Measurements from ENCODE around the gene AP2M1. TPM values are rescaled to one million over a fixed set of nuclear protein-coding genes. Genes with fewer than 3 reads are reported as not detected.
A peak's percentile ranks its signal among the peaks of the same experiment; 100 is the strongest.

The AP2M1 gene
- total RNA-seq, 1 donor from 2014 or later, result 336 TPM

DNA sequence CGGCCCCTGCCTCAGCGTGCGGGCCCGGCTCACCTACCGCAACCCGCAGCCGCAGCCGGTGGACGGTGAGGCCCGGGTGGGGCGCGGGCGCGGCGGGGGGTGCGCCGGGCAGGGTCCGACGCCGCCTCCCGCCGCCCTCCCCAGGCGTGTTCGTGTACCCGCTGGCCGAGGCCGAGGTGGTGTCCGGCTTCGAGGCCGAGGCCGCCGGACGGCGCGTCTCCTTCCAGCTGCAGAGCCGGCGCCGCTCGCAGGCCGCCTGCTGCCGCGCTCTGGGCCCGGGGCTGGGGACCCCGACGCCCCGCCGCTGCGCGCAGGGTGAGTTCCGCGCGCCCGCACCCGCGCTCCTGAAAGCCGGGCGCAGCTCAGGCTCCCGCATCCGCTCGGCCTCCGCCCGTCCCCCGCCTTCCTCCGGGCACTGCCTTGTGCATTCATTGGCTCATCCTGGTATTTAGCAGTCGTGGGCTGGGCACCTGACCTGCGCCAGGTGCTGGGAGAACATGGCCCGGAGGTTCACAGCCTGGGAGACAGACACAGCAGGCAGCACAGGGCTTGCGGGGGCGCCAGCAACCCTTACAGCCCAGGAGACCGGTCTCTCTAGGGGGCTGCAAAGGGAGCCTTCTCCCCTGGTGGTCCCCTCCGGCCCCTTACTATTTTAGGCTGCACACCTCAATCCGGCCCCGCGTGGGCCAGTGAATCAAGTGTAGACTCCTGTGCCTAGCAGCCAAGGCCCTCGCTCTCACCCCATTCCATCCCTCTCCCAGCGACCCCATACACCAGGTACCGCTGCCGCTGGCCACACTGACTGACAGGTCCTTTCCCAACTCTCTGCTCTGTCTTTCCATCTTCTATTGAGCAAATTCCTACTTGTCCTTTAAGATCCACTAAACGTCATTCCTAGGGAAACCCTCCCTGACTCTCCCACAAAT is 56.2 kb downstream of the AP2M1 start:
- intact Hi-C loops (cut with micrococcal nuclease), result no loop called here
- TF ChIP-seq, protein P1, sequence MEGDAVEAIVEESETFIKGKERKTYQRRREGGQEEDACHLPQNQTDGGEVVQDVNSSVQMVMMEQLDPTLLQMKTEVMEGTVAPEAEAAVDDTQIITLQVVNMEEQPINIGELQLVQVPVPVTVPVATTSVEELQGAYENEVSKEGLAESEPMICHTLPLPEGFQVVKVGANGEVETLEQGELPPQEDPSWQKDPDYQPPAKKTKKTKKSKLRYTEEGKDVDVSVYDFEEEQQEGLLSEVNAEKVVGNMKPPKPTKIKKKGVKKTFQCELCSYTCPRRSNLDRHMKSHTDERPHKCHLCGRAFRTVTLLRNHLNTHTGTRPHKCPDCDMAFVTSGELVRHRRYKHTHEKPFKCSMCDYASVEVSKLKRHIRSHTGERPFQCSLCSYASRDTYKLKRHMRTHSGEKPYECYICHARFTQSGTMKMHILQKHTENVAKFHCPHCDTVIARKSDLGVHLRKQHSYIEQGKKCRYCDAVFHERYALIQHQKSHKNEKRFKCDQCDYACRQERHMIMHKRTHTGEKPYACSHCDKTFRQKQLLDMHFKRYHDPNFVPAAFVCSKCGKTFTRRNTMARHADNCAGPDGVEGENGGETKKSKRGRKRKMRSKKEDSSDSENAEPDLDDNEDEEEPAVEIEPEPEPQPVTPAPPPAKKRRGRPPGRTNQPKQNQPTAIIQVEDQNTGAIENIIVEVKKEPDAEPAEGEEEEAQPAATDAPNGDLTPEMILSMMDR (IDR thresholded peaks at IDR 0.05; ENCODE audit: borderline replicate concordance), result no peak
- Histone ChIP-seq H3K4me1 (peaks cover 23% of the 10 kb centered on the region), H3K27me3 (ENCODE audit: low read depth) (peaks cover 94% of the 10 kb centered on the region), H3K27ac (replicated peaks) (no peak overlapping the region), H3K9me3 (replicated peaks) (no peaks in the 10 kb centered on the region), H3K4me3 (peak overlapping the region; percentile 68), H3K36me3 (no peaks in the 10 kb centered on the region)
- DNase-seq, result no peak

DNA sequence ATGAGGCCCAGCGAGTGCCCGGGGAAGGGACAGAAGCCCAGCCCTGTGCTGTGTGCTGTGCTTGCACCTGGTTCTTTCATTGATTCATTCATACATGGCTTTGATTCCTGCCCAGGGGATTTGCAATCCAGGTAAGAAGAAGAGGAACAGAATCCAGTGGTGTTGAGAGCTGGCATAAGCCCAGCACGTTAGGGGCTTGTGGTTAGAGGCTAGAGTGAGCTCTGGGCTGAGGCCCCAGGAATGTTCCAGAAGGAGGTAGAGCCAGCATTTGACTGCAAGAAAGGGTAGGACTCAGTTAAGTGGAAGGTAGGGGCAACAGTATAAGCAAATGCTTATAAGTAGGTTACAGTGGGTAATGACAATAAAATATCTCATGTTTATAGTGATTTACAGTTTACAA is 57.0 kb downstream of the AP2M1 start:
- TF ChIP-seq, protein P1 (IDR thresholded peaks at IDR 0.05; ENCODE audit: borderline replicate concordance), result no peak
- no peaks in the 10 kb centered on the region for H3K36me3 ChIP-seq
- no peak overlapping the region for H3K27ac ChIP-seq (replicated peaks)
- peaks cover 23% of the 10 kb centered on the region for H3K4me1 ChIP-seq
- intact Hi-C loops (cut with micrococcal nuclease), result no loop called here
- H3K27me3 ChIP-seq (ENCODE audit: low read depth), result peaks cover 95% of the 10 kb centered on the region
- no peak for DNase-seq
- no peak overlapping the region for H3K4me3 ChIP-seq
- no peaks in the 10 kb centered on the region for H3K9me3 ChIP-seq (replicated peaks)

DNA sequence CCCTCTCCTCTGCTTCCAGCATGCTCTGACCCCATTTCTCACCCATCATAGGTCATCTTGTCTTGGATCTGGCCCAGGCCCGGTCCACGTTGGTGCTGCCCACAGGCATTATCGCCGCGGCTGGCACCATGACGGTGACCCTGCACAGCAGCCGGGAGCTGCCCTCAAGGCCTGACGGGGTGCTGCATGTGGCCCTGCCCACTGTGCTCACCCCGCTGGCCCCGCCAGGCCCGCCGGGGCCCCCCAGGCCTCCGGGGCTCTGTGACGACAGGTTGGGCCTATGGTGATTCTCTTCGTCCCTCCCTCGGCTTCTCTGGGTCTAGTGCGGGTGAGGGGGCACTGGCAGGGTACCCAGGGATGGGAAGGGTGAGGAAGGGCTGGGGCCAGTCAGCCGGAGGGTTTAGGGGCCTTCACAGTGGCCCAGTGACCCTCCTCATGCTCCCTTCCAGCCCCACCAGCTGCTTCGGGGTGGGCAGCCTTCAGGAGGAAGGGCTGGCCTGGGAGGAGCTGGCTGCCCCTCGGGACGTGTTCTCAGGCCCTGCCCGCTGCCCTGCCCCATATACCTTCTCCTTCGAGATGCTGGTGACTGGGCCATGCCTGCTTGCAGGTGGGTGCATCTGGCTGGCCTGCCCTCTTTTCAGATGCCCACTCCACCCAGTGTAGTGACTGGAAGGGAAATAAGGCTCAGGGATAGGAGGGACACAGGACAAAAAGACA is 58.6 kb downstream of the AP2M1 start:
- intact Hi-C loops (cut with micrococcal nuclease), result no loop called here
- Histone ChIP-seq H3K27me3 (ENCODE audit: low read depth) (peaks cover 91% of the 10 kb centered on the region), H3K9me3 (replicated peaks) (no peaks in the 10 kb centered on the region), H3K4me3 (no peak overlapping the region), H3K27ac (replicated peaks) (no peak overlapping the region), H3K4me1 (peaks cover 23% of the 10 kb centered on the region), H3K36me3 (no peaks in the 10 kb centered on the region)
- TF ChIP-seq, protein P1 (IDR thresholded peaks at IDR 0.05; ENCODE audit: borderline replicate concordance), result no peak
- DNase-seq, result no peak

Other genes starting within 250 kb of the AP2M1 start
- 49.4 TPM for gene ABCC5, start 157.0 kb upstream of the AP2M1 start, total RNA-seq
- gene HTR3D, start 143.1 kb upstream of the AP2M1 start, total RNA-seq, result not detected
- not detected for gene HTR3C, start 121.8 kb upstream of the AP2M1 start, total RNA-seq
- gene HTR3E, start 77.8 kb upstream of the AP2M1 start, total RNA-seq, result not detected
- gene EIF2B5, start 39.5 kb upstream of the AP2M1 start, total RNA-seq, result 32.1 TPM
- gene DVL3, start 19.5 kb upstream of the AP2M1 start, total RNA-seq, result 63.5 TPM
- 70.2 TPM for gene ABCF3, start 11.3 kb downstream of the AP2M1 start, total RNA-seq
- not detected for gene VWA5B2, start 54.7 kb downstream of the AP2M1 start, total RNA-seq
- gene ALG3, start 74.1 kb downstream of the AP2M1 start, total RNA-seq, result 16.1 TPM
- 1.6 TPM for gene EEF1AKMT4, start 74.8 kb downstream of the AP2M1 start, total RNA-seq
- 0.16 TPM for gene CAMK2N2, start 86.7 kb downstream of the AP2M1 start, total RNA-seq
- gene ECE2, start 101.2 kb downstream of the AP2M1 start, total RNA-seq, result not detected
- 213 TPM for gene PSMD2, start 124.4 kb downstream of the AP2M1 start, total RNA-seq
- 224 TPM for gene EIF4G1, start 139.8 kb downstream of the AP2M1 start, total RNA-seq
- gene FAM131A, start 162.7 kb downstream of the AP2M1 start, total RNA-seq, result 30.2 TPM
- gene CLCN2, start 186.8 kb downstream of the AP2M1 start, total RNA-seq, result 1.7 TPM
- 24.3 TPM for gene POLR2H, start 186.9 kb downstream of the AP2M1 start, total RNA-seq
- gene THPO, start 203.4 kb downstream of the AP2M1 start, total RNA-seq, result 0.11 TPM
- gene CHRD, start 205.2 kb downstream of the AP2M1 start, total RNA-seq, result 6.5 TPM